Measurements from ENCODE around the gene GPS1. TPM values are rescaled to one million over a fixed set of nuclear protein-coding genes. Genes with fewer than 3 reads are reported as not detected.

Gene GPS1
- total and polyA plus RNA-seq, 9 of the 15 experiments (the other 6 are each of a cell fraction or from before 2014, with no cell fraction given), result 3.1 to 167 (median 69.9) TPM

DNA sequence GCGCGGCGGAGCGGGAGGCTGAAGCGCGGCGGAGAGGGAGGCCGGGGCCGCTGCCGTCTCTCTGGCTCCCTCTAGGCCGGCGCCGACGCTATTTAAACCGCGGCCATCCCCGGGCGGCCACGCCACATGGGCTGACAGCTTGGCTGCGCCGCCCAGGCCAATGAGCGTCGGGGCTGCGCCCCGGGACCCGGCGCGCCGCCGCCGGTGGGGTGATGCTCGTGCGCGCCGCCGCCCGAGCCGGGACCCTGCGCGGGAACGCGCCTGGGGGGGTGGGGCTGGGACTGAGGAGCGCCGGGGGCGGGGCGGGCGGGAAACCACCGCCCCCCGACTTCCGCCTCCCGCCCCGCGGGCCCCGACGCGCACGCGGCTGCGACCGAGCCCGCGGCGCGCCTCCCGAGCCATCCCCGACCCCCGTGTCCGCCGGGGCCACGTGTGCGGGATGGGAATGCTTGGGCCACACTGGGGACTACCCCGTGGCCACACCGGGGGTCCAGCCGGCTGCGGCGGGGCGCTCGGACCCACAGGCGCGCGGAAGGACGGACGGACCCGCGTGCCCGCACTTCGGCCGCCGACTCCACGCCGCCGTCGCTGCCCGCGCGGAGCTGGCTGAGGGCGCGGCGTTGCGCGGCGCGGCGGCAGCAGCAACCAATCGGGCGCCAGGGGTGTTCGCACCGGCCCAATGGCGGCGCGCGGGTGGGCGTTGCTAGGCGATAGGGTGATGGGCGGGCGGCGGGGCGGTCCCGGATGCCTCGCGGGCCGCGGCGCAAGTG lies 46.7 kb downstream of the GPS1 start, which contains the start of gene FASN (continued):
- 0 out of 2 replicates have a peak, but pooled peaks have one; percentile 86 for TF ChIP-seq TGIF2 (CRISPR knock-in tag; IDR thresholded peaks at IDR 0.05)
- TF ChIP-seq CHCHD3 (CRISPR knock-in tag; IDR thresholded peaks at IDR 0.05), result peak; percentile 69; the same call in 1 of the 2 replicates
- TF ChIP-seq FOXJ3 (CRISPR knock-in tag; IDR thresholded peaks at IDR 0.05), result no peak
- TF ChIP-seq ZNF311 (CRISPR knock-in tag; IDR thresholded peaks at IDR 0.05), result no peak
- TF ChIP-seq FUS (optimal IDR thresholded peaks at IDR 0.05; ENCODE audit: low read depth, low read length), result peak; percentile 71
- peak; percentile 50 for TF ChIP-seq ZC3H4 (CRISPR knock-in tag; IDR thresholded peaks at IDR 0.05; ENCODE audit: borderline replicate concordance)
- TF ChIP-seq ZNF140 (CRISPR knock-in tag; IDR thresholded peaks at IDR 0.05), result no peak
- TF ChIP-seq SMARCC2 (IDR thresholded peaks at IDR 0.05; ENCODE audit: low read depth), result 0 out of 2 replicates have a peak, but pooled peaks have one; percentile 22
- TF ChIP-seq FOS (IDR thresholded peaks at IDR 0.05; ENCODE audit: extremely low read depth, insufficient read length), result peak; percentile 92
- peak; percentile 66 to 85; a peak in 2 of 4 replicates for TF ChIP-seq NRF1 (conservative IDR thresholded peaks at IDR 0.05 in 1 of 2, IDR thresholded peaks at IDR 0.05 in 1 of 2)
- no peak for TF ChIP-seq SRSF1 (IDR thresholded peaks at IDR 0.05; ENCODE audit: low read depth, low read length)
- no peak for TF ChIP-seq WHSC1 (IDR thresholded peaks at IDR 0.05; ENCODE audit: low read length)
- no peak for TF ChIP-seq STAT5A (IDR thresholded peaks at IDR 0.05; ENCODE audit: borderline replicate concordance, low read length)
- TF ChIP-seq ZBTB7A (IDR thresholded peaks at IDR 0.05; ENCODE audit: borderline replicate concordance, control insufficient read depth, low read depth, low read length), result peak; percentile 67
- 0 out of 2 replicates have a peak, but pooled peaks have one; percentile 13 for TF ChIP-seq E2F1 (CRISPR knock-in tag; IDR thresholded peaks at IDR 0.05)
- TF ChIP-seq ZNF212 (CRISPR knock-in tag; IDR thresholded peaks at IDR 0.05), result no peak
- no peak for TF ChIP-seq ZNF551 (CRISPR knock-in tag; IDR thresholded peaks at IDR 0.05)
- no peak for TF ChIP-seq KDM1A (IDR thresholded peaks at IDR 0.05)
- peak; percentile 97 for TF ChIP-seq MTA3 (IDR thresholded peaks at IDR 0.05; ENCODE audit: borderline replicate concordance)
- TF ChIP-seq ZNF584 (CRISPR knock-in tag; IDR thresholded peaks at IDR 0.05; ENCODE audit: low read depth), result peak; percentile 96
- peak; percentile 80 for TF ChIP-seq PBX2 (CRISPR knock-in tag; IDR thresholded peaks at IDR 0.05; ENCODE audit: low read depth)
- no peak for TF ChIP-seq PBX2 (tag; conservative IDR thresholded peaks at IDR 0.05; ENCODE audit: low read depth)
- no peak for TF ChIP-seq NR3C1 (CRISPR knock-in tag; IDR thresholded peaks at IDR 0.05)

Data from K562 (cell line).